ENCODE data around the gene SPPL2B.

DNA sequence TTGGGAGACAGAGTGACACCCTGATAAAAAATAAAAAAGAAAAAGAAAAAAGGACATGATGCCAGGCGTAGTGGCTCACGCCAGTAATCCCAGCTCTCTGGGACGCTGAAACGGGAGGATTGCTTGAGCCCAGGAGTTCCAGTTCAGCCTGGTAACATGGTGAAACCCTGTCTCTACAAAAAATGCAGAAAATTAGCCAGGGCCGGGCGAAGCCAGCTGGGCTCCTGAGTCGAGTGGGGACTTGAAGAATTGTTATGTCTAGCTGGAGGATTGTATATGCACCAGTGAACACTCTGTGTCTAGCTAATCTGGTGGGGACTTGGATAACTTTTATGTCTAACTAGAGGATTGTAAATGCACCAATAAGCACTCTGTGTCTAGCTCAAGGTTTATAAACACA is 63.9 kb downstream of the SPPL2B start:
- TF ChIP-seq EP300 (IDR thresholded peaks at IDR 0.05) = no peak
- TF ChIP-seq, protein P1, sequence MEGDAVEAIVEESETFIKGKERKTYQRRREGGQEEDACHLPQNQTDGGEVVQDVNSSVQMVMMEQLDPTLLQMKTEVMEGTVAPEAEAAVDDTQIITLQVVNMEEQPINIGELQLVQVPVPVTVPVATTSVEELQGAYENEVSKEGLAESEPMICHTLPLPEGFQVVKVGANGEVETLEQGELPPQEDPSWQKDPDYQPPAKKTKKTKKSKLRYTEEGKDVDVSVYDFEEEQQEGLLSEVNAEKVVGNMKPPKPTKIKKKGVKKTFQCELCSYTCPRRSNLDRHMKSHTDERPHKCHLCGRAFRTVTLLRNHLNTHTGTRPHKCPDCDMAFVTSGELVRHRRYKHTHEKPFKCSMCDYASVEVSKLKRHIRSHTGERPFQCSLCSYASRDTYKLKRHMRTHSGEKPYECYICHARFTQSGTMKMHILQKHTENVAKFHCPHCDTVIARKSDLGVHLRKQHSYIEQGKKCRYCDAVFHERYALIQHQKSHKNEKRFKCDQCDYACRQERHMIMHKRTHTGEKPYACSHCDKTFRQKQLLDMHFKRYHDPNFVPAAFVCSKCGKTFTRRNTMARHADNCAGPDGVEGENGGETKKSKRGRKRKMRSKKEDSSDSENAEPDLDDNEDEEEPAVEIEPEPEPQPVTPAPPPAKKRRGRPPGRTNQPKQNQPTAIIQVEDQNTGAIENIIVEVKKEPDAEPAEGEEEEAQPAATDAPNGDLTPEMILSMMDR (IDR thresholded peaks at IDR 0.05) = no peak

Data from upper lobe of left lung (tissue), 4 donors.